SK-N-MC (cell line): Measurements from ENCODE around the gene SIMC1.

Experiments
- EZH2 ChIP-seq: fragments of 200-600 bp; sonication (generic); IDR thresholded peaks from one replicate; pipeline ENCODE4 v1.6.1; 2017; ENCODE audit warnings: antibody characterized with exemption
- POLR2AphosphoS5 ChIP-seq: IDR thresholded peaks from 2 replicates; pipeline ENCODE4 v1.6.1; 2012; ENCODE audit warnings: mild to moderate bottlenecking, low read depth, low read length, borderline replicate concordance

DNA sequence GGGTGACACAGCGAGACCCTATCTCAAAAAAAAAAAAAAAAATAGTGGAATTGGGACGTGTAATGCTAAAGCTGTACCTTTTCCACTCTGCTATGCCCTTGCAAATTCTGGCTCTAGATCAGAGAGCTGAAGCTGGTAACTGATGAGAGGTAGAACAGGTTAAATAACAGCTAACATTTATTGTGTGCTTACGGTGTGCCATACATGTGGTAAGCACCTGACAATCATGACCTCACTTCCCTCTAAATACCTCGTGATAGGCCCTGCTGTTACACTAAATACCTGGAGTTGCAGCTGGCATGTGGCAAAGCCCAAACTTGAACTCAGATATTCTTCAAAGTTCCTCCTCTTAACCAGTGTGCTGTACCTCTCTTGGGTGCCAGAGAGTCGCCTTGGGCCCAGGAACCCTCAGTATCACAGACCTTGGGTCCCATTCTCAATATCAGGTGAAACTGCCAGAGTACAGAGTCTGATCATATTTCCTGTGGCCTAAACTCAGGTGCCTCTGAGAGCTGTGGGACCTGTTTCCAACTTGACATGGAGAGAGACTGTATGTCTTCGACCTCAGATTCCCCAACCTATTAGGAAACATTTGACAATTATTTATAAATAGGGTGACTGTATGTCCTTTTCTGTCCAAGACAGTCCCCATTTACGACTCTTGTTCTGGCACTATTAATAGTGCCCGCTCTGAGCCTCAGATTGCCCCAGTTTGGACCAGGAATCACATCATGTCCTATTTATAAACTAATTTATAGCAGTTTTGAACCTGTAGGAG is 131.9 kb downstream of the SIMC1 start:
- TF ChIP-seq POLR2AphosphoS5 (no peak), EZH2 (no peak)
